DND-41 (cell line): ENCODE results near the gene ZNF398.

Source experiments
- EZH2 ChIP-seq: IDR thresholded peaks from 3 replicates; pipeline ENCODE4 v1.6.1; 2012; ENCODE audit warnings: borderline replicate concordance, low read depth, mild to moderate bottlenecking, moderate library complexity, low read length, inconsistent platforms; ENCODE audit not compliant: severe bottlenecking
- TF ChIP-seq, protein P1 (sequence below): IDR thresholded peaks from 2 replicates; pipeline ENCODE4 v1.5.1; 2012; ENCODE audit warnings: borderline replicate concordance, low read length, moderate library complexity, mild to moderate bottlenecking; ENCODE audit not compliant: poor library complexity, severe bottlenecking; ENCODE audit errors: extremely low read depth

DNA sequence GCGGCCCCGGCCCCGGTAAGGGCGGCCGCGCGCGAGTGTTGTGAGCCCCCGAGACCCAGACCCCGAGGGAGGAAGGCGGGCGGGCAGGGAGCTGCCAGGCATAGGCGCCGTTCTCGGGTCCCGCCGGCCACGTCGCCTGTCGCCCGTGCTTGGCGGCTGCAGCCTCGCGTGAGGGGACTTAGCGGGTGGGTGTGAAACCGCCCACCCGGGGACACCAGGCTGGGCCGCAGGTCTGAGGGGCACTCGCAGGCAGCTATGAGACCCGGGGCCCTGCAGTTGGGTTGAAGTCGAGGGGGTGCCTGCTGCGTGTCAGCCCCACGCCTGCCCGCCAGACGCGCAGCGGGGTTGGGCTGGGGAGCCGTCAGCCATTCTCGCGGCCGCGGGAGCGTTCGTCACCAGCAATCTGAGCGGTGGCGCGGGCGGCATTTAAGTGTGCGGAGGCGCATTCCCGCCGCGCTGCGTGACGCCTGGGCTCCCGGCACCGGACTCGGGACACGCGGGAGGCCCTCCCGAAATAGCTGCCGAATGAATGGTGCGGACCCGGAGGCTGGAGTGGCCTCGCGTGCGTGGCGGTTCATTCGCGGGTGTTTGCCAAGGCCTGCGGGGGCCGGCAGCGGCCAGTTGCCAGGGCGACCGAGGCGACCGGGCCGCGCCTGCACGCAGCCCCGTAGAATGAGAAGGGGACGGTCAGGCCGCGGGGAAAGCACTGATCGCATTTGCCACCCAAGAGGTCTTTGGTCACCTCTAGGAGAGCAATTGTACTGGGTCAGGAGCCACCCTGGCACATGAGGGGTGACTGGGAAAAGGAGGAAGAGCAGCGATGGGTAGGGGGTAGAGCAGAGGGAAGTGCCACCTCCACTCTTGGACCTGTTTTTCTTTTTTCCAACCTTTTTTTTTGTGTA lies 750 bp downstream of the ZNF398 start:
- TF ChIP-seq, protein P1, sequence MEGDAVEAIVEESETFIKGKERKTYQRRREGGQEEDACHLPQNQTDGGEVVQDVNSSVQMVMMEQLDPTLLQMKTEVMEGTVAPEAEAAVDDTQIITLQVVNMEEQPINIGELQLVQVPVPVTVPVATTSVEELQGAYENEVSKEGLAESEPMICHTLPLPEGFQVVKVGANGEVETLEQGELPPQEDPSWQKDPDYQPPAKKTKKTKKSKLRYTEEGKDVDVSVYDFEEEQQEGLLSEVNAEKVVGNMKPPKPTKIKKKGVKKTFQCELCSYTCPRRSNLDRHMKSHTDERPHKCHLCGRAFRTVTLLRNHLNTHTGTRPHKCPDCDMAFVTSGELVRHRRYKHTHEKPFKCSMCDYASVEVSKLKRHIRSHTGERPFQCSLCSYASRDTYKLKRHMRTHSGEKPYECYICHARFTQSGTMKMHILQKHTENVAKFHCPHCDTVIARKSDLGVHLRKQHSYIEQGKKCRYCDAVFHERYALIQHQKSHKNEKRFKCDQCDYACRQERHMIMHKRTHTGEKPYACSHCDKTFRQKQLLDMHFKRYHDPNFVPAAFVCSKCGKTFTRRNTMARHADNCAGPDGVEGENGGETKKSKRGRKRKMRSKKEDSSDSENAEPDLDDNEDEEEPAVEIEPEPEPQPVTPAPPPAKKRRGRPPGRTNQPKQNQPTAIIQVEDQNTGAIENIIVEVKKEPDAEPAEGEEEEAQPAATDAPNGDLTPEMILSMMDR, result no peak
- no peak for TF ChIP-seq EZH2
